ENCODE measurements around the gene NAA35.

DNA sequence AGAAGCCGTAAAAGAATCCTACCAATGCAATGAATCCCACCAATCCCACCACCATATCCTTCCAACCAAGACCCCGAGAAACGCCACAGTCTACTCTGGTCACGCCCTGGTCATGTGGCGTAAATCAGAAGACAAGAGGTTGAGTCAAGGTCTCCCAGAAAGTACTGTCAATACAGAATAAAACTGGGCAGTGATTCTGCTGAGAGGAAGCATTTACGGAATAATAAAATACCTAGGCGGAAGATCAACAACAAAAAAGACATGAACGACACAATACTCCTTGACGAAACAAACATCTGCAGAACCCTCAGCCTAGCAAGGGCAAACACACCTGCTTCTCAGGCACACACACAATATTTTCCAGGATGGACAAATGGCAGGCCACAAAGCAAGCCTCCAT, 95.6 kb downstream of the NAA35 start:
- TF ChIP-seq EZH2 (IDR thresholded peaks at IDR 0.05; ENCODE audit: low read depth, unreplicated experiment): no peak
- TF ChIP-seq, protein P1, sequence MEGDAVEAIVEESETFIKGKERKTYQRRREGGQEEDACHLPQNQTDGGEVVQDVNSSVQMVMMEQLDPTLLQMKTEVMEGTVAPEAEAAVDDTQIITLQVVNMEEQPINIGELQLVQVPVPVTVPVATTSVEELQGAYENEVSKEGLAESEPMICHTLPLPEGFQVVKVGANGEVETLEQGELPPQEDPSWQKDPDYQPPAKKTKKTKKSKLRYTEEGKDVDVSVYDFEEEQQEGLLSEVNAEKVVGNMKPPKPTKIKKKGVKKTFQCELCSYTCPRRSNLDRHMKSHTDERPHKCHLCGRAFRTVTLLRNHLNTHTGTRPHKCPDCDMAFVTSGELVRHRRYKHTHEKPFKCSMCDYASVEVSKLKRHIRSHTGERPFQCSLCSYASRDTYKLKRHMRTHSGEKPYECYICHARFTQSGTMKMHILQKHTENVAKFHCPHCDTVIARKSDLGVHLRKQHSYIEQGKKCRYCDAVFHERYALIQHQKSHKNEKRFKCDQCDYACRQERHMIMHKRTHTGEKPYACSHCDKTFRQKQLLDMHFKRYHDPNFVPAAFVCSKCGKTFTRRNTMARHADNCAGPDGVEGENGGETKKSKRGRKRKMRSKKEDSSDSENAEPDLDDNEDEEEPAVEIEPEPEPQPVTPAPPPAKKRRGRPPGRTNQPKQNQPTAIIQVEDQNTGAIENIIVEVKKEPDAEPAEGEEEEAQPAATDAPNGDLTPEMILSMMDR (conservative IDR thresholded peaks at IDR 0.05; ENCODE audit: low read depth in 2 of 2): no peak
- TF ChIP-seq POLR2AphosphoS5 (IDR thresholded peaks at IDR 0.05; ENCODE audit: low read depth): no peak
- no peak for TF ChIP-seq JUNB (IDR thresholded peaks at IDR 0.05; ENCODE audit: unreplicated experiment)
- no peak for TF ChIP-seq EZH2phosphoT487 (IDR thresholded peaks at IDR 0.05; ENCODE audit: unreplicated experiment)
- no peak for TF ChIP-seq REST (IDR thresholded peaks at IDR 0.05; ENCODE audit: unreplicated experiment)
- TF ChIP-seq CREB1 (CRISPR knock-in tag; IDR thresholded peaks at IDR 0.05; ENCODE audit: low read depth): no peak
- no peak for TF ChIP-seq ZNF114 (CRISPR knock-in tag; IDR thresholded peaks at IDR 0.05)
- TF ChIP-seq ZNF331 (CRISPR knock-in tag; IDR thresholded peaks at IDR 0.05; ENCODE audit: low read depth): no peak

Data from GM23338 (cell line).